ENCODE data around the gene C16orf90.

The C16orf90 gene

DNA sequence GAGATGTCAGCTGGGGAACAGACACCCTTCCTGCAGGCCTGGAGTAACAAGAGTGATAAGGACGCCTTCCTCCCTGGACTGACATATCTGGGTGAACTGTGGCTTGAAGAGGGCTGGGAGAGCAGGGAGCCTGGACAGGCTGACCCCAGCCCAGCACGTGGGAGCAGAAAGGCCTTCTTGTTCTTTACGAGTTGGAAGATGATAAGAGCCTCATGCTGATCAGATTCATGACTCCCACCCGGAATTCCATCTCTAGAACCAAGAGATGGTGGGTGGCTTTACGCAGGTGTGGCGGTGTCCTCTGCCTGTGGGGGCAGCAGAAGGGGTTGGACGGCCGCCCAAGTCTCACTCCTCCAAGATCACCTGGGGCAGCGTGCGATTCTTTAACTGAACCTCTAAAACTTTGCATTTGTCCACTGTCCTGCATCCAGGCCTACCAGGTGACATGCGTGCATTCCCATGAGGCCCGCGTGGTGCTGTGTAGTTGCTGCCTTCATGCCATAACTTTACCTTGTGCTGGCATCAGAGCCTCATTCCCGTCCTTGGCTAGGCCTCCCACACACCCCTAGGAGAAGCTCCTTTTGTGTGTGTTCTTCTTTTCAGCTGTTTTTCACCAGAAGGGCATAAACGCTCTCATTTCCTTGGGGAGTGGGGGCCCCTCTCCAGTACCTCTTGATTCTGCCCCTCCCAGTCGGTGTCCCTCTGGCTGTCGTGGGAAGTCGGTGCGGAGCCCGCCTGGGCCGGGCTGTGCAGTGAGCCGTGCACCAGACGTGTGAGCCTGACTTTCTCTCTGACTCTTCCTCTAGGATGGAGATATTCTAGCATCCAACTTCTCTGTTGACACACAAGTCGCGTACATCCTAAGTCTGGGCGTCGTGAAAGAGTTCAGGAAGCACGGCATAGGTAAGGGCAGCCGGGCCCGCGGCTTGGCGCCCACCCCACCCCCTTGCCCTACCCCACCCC is 13.3 kb downstream of the C16orf90 start:
- TF ChIP-seq, protein P1, sequence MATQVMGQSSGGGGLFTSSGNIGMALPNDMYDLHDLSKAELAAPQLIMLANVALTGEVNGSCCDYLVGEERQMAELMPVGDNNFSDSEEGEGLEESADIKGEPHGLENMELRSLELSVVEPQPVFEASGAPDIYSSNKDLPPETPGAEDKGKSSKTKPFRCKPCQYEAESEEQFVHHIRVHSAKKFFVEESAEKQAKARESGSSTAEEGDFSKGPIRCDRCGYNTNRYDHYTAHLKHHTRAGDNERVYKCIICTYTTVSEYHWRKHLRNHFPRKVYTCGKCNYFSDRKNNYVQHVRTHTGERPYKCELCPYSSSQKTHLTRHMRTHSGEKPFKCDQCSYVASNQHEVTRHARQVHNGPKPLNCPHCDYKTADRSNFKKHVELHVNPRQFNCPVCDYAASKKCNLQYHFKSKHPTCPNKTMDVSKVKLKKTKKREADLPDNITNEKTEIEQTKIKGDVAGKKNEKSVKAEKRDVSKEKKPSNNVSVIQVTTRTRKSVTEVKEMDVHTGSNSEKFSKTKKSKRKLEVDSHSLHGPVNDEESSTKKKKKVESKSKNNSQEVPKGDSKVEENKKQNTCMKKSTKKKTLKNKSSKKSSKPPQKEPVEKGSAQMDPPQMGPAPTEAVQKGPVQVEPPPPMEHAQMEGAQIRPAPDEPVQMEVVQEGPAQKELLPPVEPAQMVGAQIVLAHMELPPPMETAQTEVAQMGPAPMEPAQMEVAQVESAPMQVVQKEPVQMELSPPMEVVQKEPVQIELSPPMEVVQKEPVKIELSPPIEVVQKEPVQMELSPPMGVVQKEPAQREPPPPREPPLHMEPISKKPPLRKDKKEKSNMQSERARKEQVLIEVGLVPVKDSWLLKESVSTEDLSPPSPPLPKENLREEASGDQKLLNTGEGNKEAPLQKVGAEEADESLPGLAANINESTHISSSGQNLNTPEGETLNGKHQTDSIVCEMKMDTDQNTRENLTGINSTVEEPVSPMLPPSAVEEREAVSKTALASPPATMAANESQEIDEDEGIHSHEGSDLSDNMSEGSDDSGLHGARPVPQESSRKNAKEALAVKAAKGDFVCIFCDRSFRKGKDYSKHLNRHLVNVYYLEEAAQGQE (IDR thresholded peaks at IDR 0.05; ENCODE audit: insufficient read depth in 1 of 2, low read depth in 2 of 2, low read length in 2 of 2) = no peak
- TF ChIP-seq FOXP2 (optimal IDR thresholded peaks at IDR 0.05; ENCODE audit: borderline replicate concordance, extremely low read depth, extremely low read length, insufficient read depth) (no peak), SIN3A (IDR thresholded peaks at IDR 0.05; ENCODE audit: borderline replicate concordance, insufficient read depth, low read length) (no peak), POLR2AphosphoS5 (IDR thresholded peaks at IDR 0.05; ENCODE audit: low read depth, low read length) (no peak), TAF1 (IDR thresholded peaks at IDR 0.05; ENCODE audit: borderline replicate concordance, insufficient read depth, low read length) (no peak)

- no peak for TF ChIP-seq TAF1 (IDR thresholded peaks at IDR 0.05; ENCODE audit: borderline replicate concordance, insufficient read depth, low read length)
- TF ChIP-seq, protein P1 (IDR thresholded peaks at IDR 0.05; ENCODE audit: insufficient read depth in 1 of 2, low read depth in 2 of 2, low read length in 2 of 2) = no peak
- no peak for TF ChIP-seq POLR2AphosphoS5 (IDR thresholded peaks at IDR 0.05; ENCODE audit: low read depth, low read length)
- TF ChIP-seq FOXP2 (optimal IDR thresholded peaks at IDR 0.05; ENCODE audit: borderline replicate concordance, extremely low read depth, extremely low read length, insufficient read depth) = no peak
- no peak for TF ChIP-seq SIN3A (IDR thresholded peaks at IDR 0.05; ENCODE audit: borderline replicate concordance, insufficient read depth, low read length)
Observed at GRCh38 chr16:3480901-3481695, 14.2 kb downstream of the C16orf90 start.

- TF ChIP-seq SIN3A (IDR thresholded peaks at IDR 0.05; ENCODE audit: borderline replicate concordance, insufficient read depth, low read length) (no peak), TAF1 (IDR thresholded peaks at IDR 0.05; ENCODE audit: borderline replicate concordance, insufficient read depth, low read length) (no peak), FOXP2 (optimal IDR thresholded peaks at IDR 0.05; ENCODE audit: borderline replicate concordance, extremely low read depth, extremely low read length, insufficient read depth) (no peak)
- TF ChIP-seq, protein P1 (IDR thresholded peaks at IDR 0.05; ENCODE audit: insufficient read depth in 1 of 2, low read depth in 2 of 2, low read length in 2 of 2) = no peak
Observed at GRCh38 chr16:3479654-3480216, 15.6 kb downstream of the C16orf90 start.

GRCh38 chr16:3478242-3478925 is 16.9 kb downstream of the C16orf90 start:
- no peak for TF ChIP-seq TAF1 (IDR thresholded peaks at IDR 0.05; ENCODE audit: borderline replicate concordance, insufficient read depth, low read length)
- TF ChIP-seq SIN3A (IDR thresholded peaks at IDR 0.05; ENCODE audit: borderline replicate concordance, insufficient read depth, low read length) = no peak
- TF ChIP-seq POLR2AphosphoS5 (IDR thresholded peaks at IDR 0.05; ENCODE audit: low read depth, low read length) = no peak

DNA sequence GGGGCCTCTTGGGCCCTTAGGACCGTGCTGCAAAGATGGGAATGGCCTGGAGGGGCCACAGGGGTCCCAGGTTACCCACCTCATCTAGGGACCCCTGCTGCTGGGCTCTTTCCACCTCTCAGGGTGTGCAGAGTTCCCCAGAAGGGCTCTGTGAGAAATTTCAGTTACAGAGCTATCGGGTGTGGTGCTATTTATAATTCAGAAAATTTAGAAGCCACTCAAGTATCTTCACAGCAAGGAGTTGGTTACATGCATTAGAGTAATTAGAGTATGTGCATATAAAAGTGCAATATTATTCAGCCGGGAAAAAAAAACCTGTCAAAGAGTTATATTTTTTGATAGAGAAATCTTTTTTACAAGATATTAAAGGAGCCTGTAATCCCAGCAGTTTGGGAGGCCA is 18.9 kb downstream of the C16orf90 start:
- TF ChIP-seq POLR2AphosphoS5 (IDR thresholded peaks at IDR 0.05; ENCODE audit: low read depth, low read length) (no peak), SIN3A (IDR thresholded peaks at IDR 0.05; ENCODE audit: borderline replicate concordance, insufficient read depth, low read length) (no peak), TAF1 (IDR thresholded peaks at IDR 0.05; ENCODE audit: borderline replicate concordance, insufficient read depth, low read length) (no peak), FOXP2 (optimal IDR thresholded peaks at IDR 0.05; ENCODE audit: borderline replicate concordance, extremely low read depth, extremely low read length, insufficient read depth) (no peak)
- TF ChIP-seq, protein P1 (IDR thresholded peaks at IDR 0.05; ENCODE audit: insufficient read depth in 1 of 2, low read depth in 2 of 2, low read length in 2 of 2) = no peak

Measured in PFSK-1 (cell line).